GOT3 (cell line): ENCODE measurements around the gene LARGE1.

ENCODE experiments used
- DNase-seq: peaks from one replicate; lab custom pipeline; 2025; ENCODE audit warnings: mixed read lengths; lab: John Stamatoyannopoulos, UW

LARGE1 gene

DNA sequence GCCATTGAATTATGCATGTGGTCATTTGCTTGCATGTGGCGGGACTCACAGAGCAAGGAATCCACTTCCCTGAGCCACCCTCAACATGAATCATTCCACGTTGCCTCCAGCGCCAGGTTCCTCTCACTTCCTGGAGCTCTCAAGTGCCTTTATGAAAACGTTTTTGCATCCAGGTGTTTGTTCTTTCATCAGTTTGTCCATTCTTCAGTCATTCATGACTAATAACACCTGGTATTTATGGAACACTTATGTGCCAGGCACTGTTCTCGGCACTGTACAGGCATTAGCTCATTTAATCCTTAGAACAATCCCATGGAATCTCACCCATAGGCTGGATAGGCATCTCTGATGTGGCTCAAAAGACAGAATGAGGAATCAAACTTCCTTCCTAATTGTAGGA, 606.0 kb downstream of the LARGE1 start:
- no peak for DNase-seq

DNA sequence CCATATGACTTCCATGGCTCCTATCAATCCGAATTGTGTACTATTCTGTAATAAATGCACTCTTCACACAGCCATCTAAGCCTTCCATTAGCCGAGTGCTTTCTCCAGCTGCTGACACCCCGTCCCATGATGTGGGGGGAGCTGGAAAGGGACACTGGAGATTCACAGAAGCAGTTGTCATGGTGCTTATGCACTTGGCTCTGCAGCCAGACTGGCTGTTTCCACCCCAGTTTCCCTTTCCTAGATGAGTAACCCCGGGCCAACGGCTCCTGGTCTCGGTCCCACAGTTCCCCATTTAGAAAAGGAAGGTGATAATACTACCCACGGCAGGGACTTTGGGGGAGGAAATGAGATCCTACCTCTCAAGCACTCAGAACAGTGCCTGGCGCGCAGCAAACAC, 617.2 kb downstream of the LARGE1 start:
- DNase-seq, result no peak

DNA sequence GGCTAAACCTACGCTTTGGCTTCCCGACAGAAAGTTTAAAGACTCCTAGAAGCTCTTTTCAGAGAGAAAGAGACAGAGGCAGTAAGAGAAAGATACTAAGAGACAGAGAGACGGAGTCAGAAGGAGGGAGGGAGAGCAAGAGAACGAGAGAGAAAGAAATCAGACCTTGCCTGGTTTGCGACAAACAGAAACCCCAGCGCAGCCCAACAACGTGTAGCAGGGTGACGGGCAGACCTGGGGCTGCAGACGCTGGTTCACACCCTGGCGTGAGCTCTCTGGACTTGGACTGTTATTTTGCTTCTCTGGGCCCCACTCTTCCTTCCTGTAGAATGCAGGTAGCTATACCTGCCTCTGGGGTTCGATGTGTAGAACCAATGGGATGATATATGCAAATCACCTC, 617.7 kb downstream of the LARGE1 start:
- no peak for DNase-seq

DNA sequence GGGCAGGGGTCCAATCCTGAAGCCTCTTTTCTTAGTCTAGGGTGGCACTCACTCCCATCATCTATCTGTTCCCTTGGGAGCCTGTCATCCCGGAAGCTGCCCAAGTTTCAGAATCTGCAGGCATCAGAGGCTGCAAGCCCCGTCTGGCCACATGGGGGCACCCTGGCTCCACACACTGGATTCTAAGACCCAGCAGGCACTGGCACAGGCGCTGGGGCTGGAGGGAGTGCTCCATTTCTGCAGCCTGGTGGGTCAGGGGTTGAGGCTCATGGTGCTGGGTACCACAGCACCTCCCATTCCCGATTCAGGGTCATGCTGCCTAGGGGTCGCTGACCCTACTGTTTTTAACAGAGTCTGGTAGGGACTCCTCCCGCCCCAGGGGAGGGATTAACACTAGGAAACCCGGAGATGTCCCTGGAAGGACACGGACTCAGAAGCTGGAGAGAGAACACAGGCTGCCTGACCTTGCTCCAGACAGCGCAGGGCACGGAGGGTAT, 618.2 kb downstream of the LARGE1 start:
- no peak for DNase-seq

DNA sequence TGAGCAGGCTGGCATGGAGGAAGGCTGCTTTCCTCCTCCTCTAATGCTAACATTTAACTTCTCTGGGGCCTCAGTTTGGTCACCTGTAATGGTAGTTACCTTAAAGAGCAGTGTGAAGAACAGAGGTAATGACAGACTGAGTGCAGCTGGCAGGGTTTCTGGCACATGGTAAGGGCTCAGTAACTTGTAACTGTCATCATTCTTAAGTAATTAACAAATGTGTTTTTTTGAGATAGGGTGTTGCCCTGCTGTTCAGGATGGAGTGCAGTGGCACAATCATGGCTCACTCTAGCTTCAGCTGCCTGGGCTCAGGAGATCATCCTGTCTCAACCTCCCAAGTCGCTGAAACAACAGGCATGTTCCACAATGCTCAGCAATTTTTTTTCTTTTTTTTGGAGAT, 620.1 kb downstream of the LARGE1 start:
- DNase-seq, result no peak

DNA sequence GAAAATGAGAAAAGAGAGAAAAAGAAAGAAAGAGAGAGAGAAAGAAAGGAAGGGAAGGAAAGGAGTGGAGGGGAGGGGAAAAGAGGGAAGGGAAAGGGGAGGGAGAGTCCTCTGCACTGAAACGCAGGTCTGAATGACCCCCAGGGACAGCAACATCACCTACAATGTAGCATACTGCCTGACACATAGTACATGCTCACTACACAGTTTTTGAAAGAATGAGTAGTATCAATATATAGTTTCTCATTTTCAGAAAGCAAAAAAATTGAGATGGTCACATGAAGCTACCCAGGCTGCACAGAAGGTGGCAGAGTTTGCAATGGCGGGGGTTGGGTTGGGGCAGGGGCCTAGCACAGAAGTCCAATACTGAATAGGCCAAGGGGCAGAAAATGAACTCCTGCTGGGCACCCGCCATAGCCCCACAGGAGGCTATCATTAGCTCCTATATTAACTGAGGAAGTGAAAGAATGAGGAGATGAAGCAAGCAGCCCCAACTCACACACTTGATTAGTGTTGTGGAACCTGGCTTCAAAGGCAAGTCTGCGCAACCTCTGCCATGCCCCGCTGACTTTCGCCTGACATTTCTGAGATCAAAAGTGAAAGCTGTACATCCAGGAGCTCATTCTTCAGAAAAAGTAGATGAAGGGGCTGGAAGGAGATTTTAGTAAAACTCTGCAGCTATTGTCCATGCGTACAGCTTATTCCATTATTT, 620.9 kb downstream of the LARGE1 start:
- DNase-seq, result no peak

DNA sequence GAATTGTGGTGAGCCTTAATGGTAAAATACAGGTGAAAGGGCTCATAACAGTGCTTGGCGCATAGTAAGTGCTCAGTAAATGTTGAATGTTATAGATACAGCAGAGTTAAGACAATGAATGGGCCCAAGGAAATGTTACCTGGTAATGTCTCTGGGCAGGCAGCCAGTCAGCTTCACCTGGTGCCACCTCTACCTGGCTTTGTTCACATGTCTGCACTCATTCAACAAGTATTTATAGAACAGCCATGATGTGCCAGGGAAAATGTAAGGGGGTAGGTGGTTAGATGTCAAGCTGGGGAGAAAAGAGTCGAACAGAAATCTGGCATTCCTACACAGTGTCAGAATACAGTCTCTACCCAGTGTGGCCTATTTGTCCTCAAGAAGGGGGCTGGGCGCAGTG, 623.3 kb downstream of the LARGE1 start:
- DNase-seq, result no peak

DNA sequence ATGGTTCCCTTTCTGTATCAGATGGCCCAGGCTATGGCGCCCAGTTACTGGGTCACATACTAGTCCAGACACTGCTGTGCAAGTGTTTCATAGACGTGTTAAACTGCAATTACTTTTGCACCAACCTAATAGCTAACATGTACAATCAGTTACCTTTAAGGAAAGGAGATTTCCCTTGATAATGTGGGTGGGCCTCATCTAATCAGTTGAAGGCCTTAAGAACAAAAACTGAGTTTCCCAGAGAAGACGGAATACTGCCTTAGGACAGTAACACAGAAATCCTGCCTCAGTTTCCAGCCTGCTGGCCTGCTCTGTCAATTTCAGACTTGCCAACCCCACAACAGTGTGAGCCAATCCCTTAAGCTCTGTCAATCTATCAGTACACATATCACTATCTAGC, 632.2 kb downstream of the LARGE1 start:
- DNase-seq, result no peak

DNA sequence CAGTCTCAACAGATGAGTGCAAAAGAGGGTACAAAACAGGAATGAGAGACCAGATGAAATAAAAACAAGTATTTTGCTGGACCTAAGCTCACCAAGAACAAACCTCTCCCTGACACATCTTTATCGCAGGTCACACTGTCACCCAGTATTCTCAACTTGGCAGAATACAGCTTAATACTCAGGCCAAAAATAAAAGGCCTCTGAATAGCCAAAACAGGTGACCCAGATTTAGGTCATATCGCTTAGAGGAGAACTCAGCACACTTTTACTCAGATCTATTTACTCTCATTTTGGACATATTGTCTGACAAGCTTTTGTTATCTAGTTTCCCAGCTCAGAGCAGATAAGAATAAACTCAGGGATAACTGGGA, 645.2 kb downstream of the LARGE1 start:
- DNase-seq, result no peak

DNA sequence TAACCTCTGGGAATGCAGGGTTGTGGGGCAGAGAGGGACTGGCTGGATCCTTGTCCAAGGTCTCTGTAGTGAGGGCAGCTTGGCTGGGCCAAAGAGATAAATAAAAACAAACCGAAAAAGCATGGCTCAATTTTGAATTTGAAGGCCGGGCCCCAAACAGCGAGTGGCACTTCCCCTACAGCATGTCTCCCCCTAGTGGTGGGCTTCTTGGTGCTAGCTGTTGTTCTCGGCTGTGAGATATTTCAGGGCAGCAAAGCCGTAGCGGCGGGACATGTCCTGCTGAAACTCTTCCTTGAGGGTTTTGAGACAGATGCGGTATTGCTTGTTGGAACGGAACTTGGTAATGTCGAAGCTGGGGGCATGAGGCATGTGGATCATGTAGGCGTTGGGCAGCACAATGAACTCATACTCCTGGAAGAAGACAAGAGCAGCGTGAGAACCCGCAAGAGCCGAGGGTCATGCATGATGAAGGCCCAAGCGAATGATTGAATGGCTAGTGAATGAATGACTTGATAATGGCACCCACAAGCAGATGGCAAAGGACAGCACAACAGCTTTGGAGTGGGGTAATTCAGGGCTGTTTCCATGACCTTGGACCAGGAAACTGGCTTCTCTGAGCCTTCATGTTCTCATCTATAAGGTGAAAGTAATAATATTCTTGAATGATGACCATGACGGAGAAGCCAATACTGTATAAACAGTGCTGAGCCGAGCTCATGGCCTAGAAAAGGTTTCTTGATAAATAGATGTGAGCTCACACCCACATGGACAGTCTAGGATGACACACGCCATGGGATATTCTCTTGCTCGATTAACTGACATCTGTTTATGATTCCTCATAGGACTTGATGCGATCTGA, 645.8 kb downstream of the LARGE1 start:
- DNase-seq, result no peak

DNA sequence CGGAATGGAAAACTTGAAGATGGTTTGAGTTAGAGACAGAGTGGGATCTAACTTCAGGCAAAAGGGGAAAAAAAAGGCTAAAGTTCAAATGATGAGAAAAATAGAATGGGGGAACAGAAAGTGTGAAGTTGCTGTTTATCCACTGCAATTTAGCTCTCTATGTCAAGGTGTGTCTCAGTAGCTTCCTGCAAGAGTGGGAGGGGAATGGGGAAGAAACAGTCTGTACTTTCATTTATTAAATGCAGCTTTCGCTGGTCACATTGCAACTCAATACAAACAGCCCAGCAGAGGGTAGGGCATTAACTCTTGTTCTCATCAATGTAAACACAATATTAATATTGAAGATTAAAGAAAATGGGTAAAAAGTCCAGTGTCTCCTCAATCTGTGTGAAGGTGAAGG, 647.4 kb downstream of the LARGE1 start:
- no peak for DNase-seq

DNA sequence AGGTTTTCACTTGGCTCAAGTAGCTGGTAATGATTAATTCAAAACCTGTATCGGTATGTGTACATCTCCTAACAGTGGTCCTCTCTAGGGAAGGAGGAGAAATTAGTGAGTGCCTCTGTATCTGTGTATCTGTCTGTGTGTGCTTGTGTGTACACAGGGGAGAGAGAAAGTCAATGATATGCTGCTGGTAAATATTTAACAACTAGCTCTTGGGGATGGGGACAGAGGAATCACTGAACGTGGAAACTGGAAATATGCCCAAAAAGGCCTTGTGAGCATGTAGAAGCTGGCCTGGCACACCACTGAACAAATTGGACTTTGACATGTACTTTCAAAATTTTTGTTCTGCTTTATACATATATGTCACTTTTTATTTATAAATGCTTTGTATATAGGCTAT, 648.1 kb downstream of the LARGE1 start:
- no peak for DNase-seq

DNA sequence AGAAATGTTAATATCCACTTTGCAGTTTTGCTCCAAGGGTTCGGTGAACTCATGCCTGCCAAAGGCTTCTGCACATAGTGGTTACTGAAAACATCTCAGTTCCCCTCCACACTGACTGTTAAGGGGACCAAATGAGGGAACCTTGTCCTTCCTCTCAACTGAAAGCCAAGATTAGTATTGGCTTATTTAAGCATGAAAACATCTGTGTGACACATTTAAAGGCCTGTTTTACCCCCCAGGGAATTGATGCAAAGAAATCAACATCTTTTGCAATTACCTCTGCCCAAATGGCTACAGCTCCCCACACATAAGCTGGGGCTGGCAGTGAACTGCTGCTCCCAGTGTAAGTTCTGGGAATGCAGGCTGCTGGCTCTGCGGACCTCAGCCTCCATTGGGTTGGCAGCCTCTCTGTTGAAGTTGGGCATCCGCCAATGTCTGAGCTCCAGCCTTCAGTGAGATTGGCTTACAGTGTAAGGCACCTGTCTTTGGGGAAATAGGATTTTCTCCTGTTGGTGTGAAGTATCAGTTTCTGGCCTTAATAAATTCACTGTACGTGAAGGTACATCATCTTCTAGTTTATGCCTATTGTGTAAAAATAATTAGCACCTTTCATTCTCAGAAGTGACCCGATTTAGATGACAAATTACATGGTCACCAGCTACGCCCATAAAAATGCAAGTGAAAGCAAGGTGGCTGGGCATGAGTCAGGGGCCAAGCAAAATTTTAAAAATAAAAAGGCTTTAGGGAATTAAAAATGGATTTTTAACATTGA, 648.7 kb downstream of the LARGE1 start:
- peak; percentile 8 for DNase-seq

DNA sequence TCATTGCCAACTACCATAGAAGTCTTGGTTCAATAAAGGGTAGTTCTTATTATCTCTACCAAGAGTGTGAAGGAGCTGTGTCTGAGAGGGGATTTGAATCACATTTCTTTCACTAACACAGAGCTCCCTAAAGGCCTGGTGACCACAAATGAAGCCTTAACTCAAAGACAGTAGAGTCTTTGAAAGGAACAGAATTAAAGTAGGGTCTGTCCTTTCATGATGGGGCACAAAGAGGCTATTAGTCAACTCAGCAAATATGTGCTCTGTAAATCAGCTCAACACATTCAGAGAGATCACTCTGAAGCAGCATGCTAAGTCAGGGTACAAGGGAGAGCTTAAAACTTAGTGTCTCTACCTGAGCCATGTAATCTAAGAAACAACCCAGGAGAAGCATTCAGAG, 649.7 kb downstream of the LARGE1 start:
- no peak for DNase-seq

DNA sequence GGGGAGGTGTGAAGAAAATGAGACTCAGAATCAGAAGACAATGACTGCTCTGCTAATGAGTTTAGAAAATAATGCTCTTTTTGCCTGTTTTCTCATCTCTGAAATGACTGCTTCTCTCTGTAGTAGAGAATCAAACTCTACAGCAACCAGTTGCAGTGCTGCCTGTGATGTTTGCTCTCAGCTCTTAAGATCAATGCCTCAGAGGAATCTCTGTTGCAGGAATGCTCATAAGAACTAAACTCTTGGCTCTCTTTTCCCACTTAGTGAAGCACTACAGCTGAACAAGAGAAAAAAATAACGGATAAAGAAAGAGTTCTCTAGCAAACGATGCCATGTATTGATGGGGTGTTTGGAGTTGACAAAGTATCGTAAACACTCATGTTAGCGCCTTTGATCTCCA, 658.6 kb downstream of the LARGE1 start:
- DNase-seq, result no peak

DNA sequence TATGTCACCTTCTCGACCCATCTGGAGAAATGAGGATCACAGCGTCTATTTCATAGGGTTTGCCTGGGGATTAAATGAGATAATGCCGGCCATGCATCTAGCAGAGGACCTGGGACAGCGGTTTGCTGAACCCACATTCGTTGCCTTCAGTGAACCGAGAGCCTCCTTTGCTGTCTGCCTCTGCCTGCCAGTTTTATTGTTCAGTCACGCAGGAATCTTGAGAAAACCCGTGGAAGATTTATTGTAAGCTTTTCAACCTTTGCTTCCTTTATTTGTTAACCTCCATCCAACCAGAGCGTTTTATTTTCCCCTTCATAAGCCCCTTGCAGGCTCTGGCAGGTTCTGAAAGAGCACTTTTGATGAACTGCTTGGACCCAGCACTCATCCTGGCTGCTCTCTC, 659.8 kb downstream of the LARGE1 start:
- no peak for DNase-seq

DNA sequence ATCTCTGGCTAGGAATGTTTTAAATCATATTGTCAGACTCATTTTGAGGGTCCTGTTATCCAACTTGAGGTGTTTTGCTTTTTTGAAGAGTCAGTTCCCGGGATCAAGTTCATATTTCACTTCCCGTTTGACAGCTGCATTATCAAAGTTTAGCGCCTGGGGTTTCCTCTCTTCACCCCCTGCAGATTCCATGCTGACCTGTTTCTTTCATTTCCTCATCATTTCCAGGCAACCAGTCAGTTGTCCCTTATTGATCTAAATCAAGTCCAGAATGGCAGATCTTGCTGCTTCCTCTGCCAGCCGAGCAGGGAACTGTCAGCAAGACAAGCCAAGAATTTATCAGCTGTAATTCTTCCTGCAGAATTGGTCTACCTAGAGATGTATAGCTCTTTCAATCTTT, 664.5 kb downstream of the LARGE1 start:
- no peak for DNase-seq

DNA sequence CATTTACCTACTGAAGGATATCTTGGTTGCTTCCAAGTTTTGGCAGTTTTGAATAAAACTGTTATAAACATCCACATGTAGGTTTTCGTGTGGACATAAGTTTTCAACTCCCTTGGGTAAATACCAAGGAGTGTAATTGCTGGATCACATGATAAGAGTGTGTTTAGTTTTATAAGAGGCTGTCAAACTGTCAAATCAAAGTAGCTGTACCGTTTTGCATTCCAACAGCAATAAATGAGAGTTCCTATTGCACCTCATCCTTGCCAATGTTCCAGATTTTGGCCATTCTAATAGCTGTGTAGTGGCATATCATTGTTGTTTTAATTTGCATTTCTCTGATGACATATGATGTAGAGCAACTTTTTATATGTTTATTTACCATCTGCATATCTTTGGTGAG, 671.3 kb downstream of the LARGE1 start:
- DNase-seq, result no peak

DNA sequence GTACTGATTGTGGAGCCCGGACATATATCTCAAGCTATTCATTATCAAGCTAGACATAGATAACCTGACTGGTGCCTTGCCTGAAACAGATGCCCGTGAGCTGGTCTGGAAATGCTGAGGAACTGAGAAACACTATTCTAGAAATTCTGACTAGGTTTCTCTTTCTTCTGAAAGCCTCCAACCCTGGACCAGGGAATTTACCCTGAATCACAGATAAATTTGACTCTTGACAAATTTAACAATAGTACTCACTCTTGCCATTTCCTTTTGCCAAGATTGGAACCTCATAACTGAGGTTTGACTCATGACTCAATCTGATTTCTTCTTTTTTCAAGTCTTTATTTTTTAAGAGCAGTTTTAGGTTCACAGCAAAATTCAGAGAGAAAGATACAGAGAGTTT, 672.5 kb downstream of the LARGE1 start:
- no peak for DNase-seq

DNA sequence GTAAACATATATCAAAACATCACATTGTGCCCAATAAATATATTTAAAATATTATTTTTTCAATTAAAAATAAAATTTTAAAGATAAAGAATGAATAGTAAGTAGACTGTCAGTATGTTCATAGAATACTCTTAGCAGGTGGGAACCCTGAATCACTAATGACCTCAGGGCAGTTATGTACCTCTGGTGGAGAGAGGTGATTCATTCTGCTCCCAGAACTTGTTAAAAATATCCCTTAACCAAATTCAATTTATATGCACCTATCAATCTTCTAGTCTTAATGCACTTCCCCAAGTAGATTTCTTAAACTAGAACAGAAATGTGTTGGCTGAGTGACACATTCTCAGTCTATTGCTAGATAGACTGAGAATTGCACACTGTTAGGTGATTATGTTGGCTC, 678.2 kb downstream of the LARGE1 start:
- DNase-seq, result no peak

DNA sequence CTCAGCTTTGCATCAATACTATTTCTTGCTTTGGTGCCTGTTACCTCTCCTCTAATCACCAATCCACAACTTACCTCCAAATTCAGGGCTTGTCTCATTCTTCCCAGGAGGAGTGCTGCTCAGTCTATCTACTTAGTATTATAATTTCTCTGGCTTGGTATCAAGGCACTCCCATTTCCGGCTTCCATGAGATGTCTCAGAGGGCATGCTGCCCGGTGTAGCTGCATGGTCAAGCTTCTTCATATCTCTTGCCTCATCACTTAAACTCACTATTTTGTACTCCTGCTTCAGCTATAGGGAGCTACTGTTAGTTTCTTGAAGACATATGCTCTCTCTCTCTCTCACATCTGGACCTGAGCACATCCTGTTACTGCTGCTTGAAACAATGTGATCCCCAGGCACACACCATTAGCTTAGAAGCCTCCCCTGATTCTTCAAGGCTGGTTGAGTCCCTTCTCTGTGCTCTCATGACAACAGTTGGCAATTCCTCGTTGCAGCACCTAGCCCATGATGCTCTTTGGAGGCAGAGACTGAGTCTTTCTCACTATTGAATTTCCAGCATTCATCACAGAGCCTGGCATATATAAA, 679.3 kb downstream of the LARGE1 start:
- DNase-seq, result no peak

DNA sequence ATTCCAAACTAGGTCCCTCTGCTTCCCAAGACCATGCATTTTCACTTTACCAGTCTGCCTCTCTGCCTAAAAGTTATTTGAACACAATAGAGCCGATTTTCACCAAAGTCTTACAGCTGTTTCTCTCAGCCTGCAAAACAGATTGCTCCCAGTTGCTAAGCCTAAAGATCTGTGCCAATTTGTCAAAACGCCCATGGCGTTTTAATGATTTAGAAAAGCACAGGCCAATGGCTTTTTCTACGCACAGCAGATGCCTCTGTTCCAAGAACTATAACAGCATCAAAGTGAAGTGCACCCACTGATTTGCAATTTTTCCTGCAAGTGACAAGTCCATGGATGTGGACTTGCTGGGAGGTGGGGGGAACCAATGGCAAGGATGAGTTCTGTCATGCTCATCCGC, 688.2 kb downstream of the LARGE1 start:
- DNase-seq, result no peak
